Measurements from ENCODE around the gene HTR3D.

- no peak for TF ChIP-seq JUND (IDR thresholded peaks at IDR 0.05)
- TF ChIP-seq POLR2A (IDR thresholded peaks at IDR 0.05; ENCODE audit: borderline replicate concordance, extremely low read depth, insufficient read depth, insufficient read length) = no peak
- no peak for TF ChIP-seq POLR2AphosphoS5 (IDR thresholded peaks at IDR 0.05; ENCODE audit: low read depth, low read length)
- TF ChIP-seq EZH2phosphoT487 (IDR thresholded peaks at IDR 0.05; ENCODE audit: borderline replicate concordance) = no peak
- TF ChIP-seq RAD21 (IDR thresholded peaks at IDR 0.05; ENCODE audit: low read depth) = no peak
Measured at GRCh38 chr3:184029443-184029842, 2.1 kb upstream of the HTR3D start.

All from HCT116 (cell line).